ENCODE measurements around the gene DUSP1.
A peak's percentile ranks its signal among the peaks of the same experiment; 100 is the strongest.

DUSP1 gene

GRCh38 chr5:172768573-172769341, 2.2 kb downstream of the DUSP1 start:
- DNase-seq (ENCODE audit: low spot score): no peak
- TF ChIP-seq, protein P1, sequence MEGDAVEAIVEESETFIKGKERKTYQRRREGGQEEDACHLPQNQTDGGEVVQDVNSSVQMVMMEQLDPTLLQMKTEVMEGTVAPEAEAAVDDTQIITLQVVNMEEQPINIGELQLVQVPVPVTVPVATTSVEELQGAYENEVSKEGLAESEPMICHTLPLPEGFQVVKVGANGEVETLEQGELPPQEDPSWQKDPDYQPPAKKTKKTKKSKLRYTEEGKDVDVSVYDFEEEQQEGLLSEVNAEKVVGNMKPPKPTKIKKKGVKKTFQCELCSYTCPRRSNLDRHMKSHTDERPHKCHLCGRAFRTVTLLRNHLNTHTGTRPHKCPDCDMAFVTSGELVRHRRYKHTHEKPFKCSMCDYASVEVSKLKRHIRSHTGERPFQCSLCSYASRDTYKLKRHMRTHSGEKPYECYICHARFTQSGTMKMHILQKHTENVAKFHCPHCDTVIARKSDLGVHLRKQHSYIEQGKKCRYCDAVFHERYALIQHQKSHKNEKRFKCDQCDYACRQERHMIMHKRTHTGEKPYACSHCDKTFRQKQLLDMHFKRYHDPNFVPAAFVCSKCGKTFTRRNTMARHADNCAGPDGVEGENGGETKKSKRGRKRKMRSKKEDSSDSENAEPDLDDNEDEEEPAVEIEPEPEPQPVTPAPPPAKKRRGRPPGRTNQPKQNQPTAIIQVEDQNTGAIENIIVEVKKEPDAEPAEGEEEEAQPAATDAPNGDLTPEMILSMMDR (IDR thresholded peaks at IDR 0.05; ENCODE audit: extremely low read depth, missing control alignments): no peak

GRCh38 chr5:172768098-172768572, 2.9 kb downstream of the DUSP1 start:
- TF ChIP-seq, protein P1 (IDR thresholded peaks at IDR 0.05; ENCODE audit: extremely low read depth, missing control alignments): no peak
- no peak for DNase-seq (ENCODE audit: low spot score)

DNA sequence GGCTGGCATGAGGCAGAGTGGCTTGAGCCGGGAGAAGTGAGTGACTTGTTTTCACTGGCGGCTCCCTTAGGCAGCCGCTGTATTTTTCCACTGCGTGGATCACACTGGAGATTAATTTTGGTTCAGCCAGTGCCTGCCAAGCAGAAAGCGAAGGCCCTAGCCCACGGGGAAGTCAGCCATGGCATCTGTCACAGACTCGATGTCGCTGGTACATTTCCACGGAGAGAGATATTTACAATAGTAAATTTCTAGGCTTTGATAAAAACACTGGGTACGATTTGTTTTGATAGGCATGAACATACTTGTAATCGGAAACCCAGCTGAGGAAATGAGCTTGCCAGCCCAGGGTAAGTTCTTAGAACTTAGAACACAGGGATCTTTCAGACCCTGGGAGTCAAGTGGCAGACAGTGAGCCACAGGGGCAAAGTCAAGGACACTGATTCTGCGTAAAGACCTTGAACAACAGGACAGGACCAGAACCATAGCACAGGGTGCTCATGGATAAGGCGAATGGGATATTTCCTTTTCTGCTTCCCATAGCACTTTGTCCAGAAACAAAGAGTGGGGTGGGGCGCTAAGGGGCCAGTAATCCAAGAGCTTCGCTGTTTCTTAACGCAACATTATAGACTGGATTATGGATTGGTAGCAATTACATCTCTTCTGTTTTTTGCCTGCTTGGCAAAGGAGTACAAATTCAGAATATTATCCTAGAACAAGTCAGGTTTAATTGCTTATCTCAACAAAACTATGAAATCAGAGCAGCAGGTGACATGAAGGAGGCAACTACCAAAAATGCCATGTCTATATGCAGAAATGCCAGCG, 4.5 kb downstream of the DUSP1 start:
- no peak for DNase-seq (ENCODE audit: low spot score)
- TF ChIP-seq, protein P1 (IDR thresholded peaks at IDR 0.05; ENCODE audit: extremely low read depth, missing control alignments): no peak

DNA sequence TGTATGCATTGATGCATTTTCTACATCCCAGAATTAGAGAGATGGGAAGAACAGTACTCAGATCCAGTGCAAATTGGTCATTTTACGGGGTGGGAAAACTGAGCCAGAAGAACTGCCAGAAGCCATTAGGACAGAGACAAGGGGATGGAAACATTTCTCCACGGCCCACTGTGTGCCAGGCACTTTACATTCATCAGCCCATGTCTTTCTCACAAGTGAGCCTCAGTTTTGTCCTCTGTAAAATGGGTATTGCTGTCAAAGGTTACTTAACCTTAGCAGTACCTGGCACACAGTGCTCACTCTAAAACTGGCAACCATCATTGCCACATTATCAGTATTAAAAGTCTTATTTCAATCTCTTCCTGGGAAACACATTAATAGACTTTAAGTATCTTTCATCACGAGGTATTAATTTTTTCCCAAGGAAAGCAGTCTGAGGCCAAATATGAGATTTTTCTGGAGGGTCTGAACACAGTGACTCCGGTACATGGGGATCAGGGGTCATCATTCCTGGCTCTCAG, 5.2 kb downstream of the DUSP1 start:
- TF ChIP-seq, protein P1 (IDR thresholded peaks at IDR 0.05; ENCODE audit: extremely low read depth, missing control alignments): no peak
- no peak for DNase-seq (ENCODE audit: low spot score)

- peak; percentile 97 for DNase-seq (ENCODE audit: low spot score)
- TF ChIP-seq, protein P1 (IDR thresholded peaks at IDR 0.05; ENCODE audit: extremely low read depth, missing control alignments): no peak
Observed at GRCh38 chr5:172764861-172765765, 5.9 kb downstream of the DUSP1 start.

- no peak for DNase-seq (ENCODE audit: low spot score)
- TF ChIP-seq, protein P1 (IDR thresholded peaks at IDR 0.05; ENCODE audit: extremely low read depth, missing control alignments): no peak
Observed at GRCh38 chr5:172763120-172763464, 7.9 kb downstream of the DUSP1 start.
